ENCODE data around the gene RIC1. TPM values are rescaled to one million over a fixed set of nuclear protein-coding genes. Genes with fewer than 3 reads are reported as not detected.

The RIC1 gene
- total RNA-seq, 2 experiments from 2014 or later, result 24.7 to 26.3 TPM

- Histone ChIP-seq H3K4me3 (ENCODE audit: low read length) (no peak overlapping the region), H3K9me3 (ENCODE audit: control insufficient read depth in 1 of 2, insufficient read depth in 1 of 2, low read length in 2 of 2) (peaks cover 10 to 23% of the 10 kb centered on the region in 2 experiments), H3K27me3 (ENCODE audit: control insufficient read depth in 1 of 2, insufficient read depth in 2 of 2, low read length in 2 of 2) (no peaks in the 10 kb centered on the region), H3K36me3 (ENCODE audit: insufficient read depth, low read length) (no peaks in the 10 kb centered on the region), H3K27ac (ENCODE audit: low read depth in 1 of 2, low read length in 2 of 2) (no peak overlapping the region), H3K4me1 (ENCODE audit: insufficient read depth, low read length) (peaks cover 11% of the 10 kb centered on the region)
- Mint-ChIP-seq H3K27me3 (no peaks in the 10 kb centered on the region), H3K4me3 (no peak overlapping the region), H3K27ac (no peak overlapping the region), H3K4me1 (ENCODE audit: low read depth) (peaks cover 71% of the 10 kb centered on the region), H3K36me3 (ENCODE audit: low read depth) (peaks cover 72% of the 10 kb centered on the region), H3K9me3 (peaks cover 12% of the 10 kb centered on the region)
- no peak for TF ChIP-seq CTCF (IDR thresholded peaks at IDR 0.05)
- no peak for ATAC-seq (ENCODE audit: poor library complexity)
- DNase-seq, result no peak
- POLR2A ChIA-PET, result no interaction called here
- intact Hi-C loops (cut with DNase I, micrococcal nuclease), result no loop called here
- CTCF ChIA-PET, result no interaction called here
Observed at GRCh38 chr9:5643005-5643624, 14.2 kb downstream of the RIC1 start.

- ChIA-PET POLR2A (no interaction called here), CTCF (no interaction called here)
- no peak for DNase-seq
- Mint-ChIP-seq H3K4me3 (no peak overlapping the region), H3K9me3 (peaks cover 13% of the 10 kb centered on the region), H3K4me1 (ENCODE audit: low read depth) (peaks cover 62% of the 10 kb centered on the region), H3K36me3 (ENCODE audit: low read depth) (peaks cover 72% of the 10 kb centered on the region), H3K27ac (no peak overlapping the region), H3K27me3 (no peaks in the 10 kb centered on the region)
- no peaks in the 10 kb centered on the region for H3K27me3 ChIP-seq (ENCODE audit: control insufficient read depth in 1 of 2, insufficient read depth in 2 of 2, low read length in 2 of 2)
- no peak overlapping the region for H3K4me3 ChIP-seq (ENCODE audit: low read length)
- intact Hi-C loops (cut with DNase I, micrococcal nuclease), result no loop called here
- H3K36me3 ChIP-seq (ENCODE audit: insufficient read depth, low read length), result no peaks in the 10 kb centered on the region
- H3K9me3 ChIP-seq (ENCODE audit: control insufficient read depth in 1 of 2, insufficient read depth in 1 of 2, low read length in 2 of 2), result peaks cover 10 to 33% of the 10 kb centered on the region in 2 experiments
- no peak for TF ChIP-seq CTCF (IDR thresholded peaks at IDR 0.05)
- ATAC-seq (ENCODE audit: poor library complexity), result no peak
- H3K4me1 ChIP-seq (ENCODE audit: insufficient read depth, low read length), result peaks cover 11% of the 10 kb centered on the region
- no peak overlapping the region for H3K27ac ChIP-seq (ENCODE audit: low read depth in 1 of 2, low read length in 2 of 2)
Observed at GRCh38 chr9:5644501-5644900, 15.6 kb downstream of the RIC1 start.

- peaks cover 57% of the 10 kb centered on the region for H3K4me1 Mint-ChIP-seq (ENCODE audit: low read depth)
- CTCF ChIA-PET, result no interaction called here
Observed at GRCh38 chr9:5646116-5646515, 17.2 kb downstream of the RIC1 start.

More at GRCh38 chr9:5646116-5646515, 17.2 kb downstream of the RIC1 start:
- no peak overlapping the region for H3K27ac Mint-ChIP-seq
- H3K27me3 Mint-ChIP-seq, result no peaks in the 10 kb centered on the region
- H3K9me3 Mint-ChIP-seq, result peaks cover 11% of the 10 kb centered on the region
- H3K4me3 ChIP-seq (ENCODE audit: low read length), result no peak overlapping the region
- intact Hi-C loops (cut with DNase I, micrococcal nuclease), result no loop called here
- H3K9me3 ChIP-seq (ENCODE audit: control insufficient read depth in 1 of 2, insufficient read depth in 1 of 2, low read length in 2 of 2), result peaks cover 19 to 29% of the 10 kb centered on the region in 2 experiments
- DNase-seq (no peak), ATAC-seq (ENCODE audit: poor library complexity) (no peak)
- no peak for TF ChIP-seq CTCF (IDR thresholded peaks at IDR 0.05)
- H3K27ac ChIP-seq (ENCODE audit: low read depth in 1 of 2, low read length in 2 of 2), result no peak overlapping the region
- H3K36me3 ChIP-seq (ENCODE audit: insufficient read depth, low read length), result no peaks in the 10 kb centered on the region
- peaks cover 11% of the 10 kb centered on the region for H3K4me1 ChIP-seq (ENCODE audit: insufficient read depth, low read length)
- no peaks in the 10 kb centered on the region for H3K27me3 ChIP-seq (ENCODE audit: control insufficient read depth in 1 of 2, insufficient read depth in 2 of 2, low read length in 2 of 2)
- POLR2A ChIA-PET, result no interaction called here
- no peak overlapping the region for H3K4me3 Mint-ChIP-seq
- peaks cover 72% of the 10 kb centered on the region for H3K36me3 Mint-ChIP-seq (ENCODE audit: low read depth)
